Smooth muscle cell (in vitro differentiated cells): ENCODE measurements around the gene MBOAT7. TPM values are rescaled to one million over a fixed set of nuclear protein-coding genes. Genes with fewer than 3 reads are reported as not detected.
"Not testable (repeated sequence)": the region's sequence is repeated elsewhere in the genome, so short reads cannot be mapped to it uniquely, and the experiment has no call there.

Experiments used
- DNase-seq: peaks from one replicate; lab custom pipeline; 2025; ENCODE audit not compliant: unreplicated experiment; lab: John Stamatoyannopoulos, UW
- H2AFZ ChIP-seq: fragments of 200-600 bp; sonication (generic); 2 replicates; pipeline ENCODE4 v1.6.0; 2016; ENCODE audit warnings: antibody characterized with exemption, low read depth, mild to moderate bottlenecking
- H3F3A ChIP-seq: fragments of 200-600 bp; sonication (generic); 2 replicates; pipeline ENCODE4 v1.6.0; 2017; ENCODE audit warnings: antibody characterized with exemption, low read depth
- H3K27ac ChIP-seq: fragments of 200-600 bp; sonication (generic); 2 replicates; pipeline ENCODE4 v1.5.1; 2016; ENCODE audit warnings: low read depth, mild to moderate bottlenecking
- H3K27me3 ChIP-seq: fragments of 200-600 bp; sonication (generic); 2 replicates; pipeline ENCODE4 v1.6.1; 2016; ENCODE audit warnings: low read depth, mild to moderate bottlenecking
- H3K36me3 ChIP-seq: fragments of 200-600 bp; sonication (generic); 2 replicates; pipeline ENCODE4 v1.5.1; 2016; ENCODE audit warnings: low read depth
- H3K4me1 ChIP-seq: fragments of 200-600 bp; sonication (generic); 2 replicates; pipeline ENCODE4 v1.5.1; 2016; ENCODE audit warnings: low read depth
- H3K4me2 ChIP-seq: fragments of 200-600 bp; sonication (generic); 2 replicates; pipeline ENCODE4 v1.6.0; 2016; ENCODE audit warnings: mild to moderate bottlenecking
- H3K4me3 ChIP-seq: fragments of 200-600 bp; sonication (generic); 2 replicates; pipeline ENCODE4 v1.5.1; 2016; ENCODE audit warnings: mild to moderate bottlenecking
- H3K79me2 ChIP-seq: fragments of 200-600 bp; sonication (generic); 2 replicates; pipeline ENCODE4 v1.6.0; 2016; ENCODE audit warnings: low read depth, mild to moderate bottlenecking
- H3K9ac ChIP-seq: fragments of 200-600 bp; sonication (generic); 2 replicates; pipeline ENCODE4 v1.6.0; 2016; ENCODE audit warnings: low read depth
- H3K9me3 ChIP-seq: fragments of 200-600 bp; sonication (generic); replicated peaks from 2 replicates; pipeline ENCODE4 v1.5.1; 2016; ENCODE audit warnings: low read depth
- H4K20me1 ChIP-seq: fragments of 200-600 bp; sonication (generic); 2 replicates; pipeline ENCODE4 v1.6.0; 2016; ENCODE audit warnings: low read depth
- WGBS: methylation state at CpG from one replicate; pipeline ENCODE4 v1.1.7; 2016; ENCODE audit warnings: low lambda C conversion rate; 5-methylcytosine and 5-hydroxymethylcytosine counted together
- polyA plus RNA-seq: library from polyadenylated mRNA; unstranded; fragments of >200 nt; fragmentation: Nextera tagmentation; extraction: Ambion mirVana; gene quantifications from 2 replicates; pipeline ENCODE4 v1.2.1, GENCODE V29; 2016
- total RNA-seq: library from RNA; depleted of rRNA; stranded (reverse); fragments of >200 nt; gene quantifications from 2 replicates; pipeline ENCODE4 v1.2.3, GENCODE V29; 2014
- TF ChIP-seq, protein P1 (sequence below): fragments of 200-600 bp; sonication (generic); IDR thresholded peaks from 2 replicates; pipeline ENCODE4 v1.5.1; 2017; ENCODE audit warnings: borderline replicate concordance, mild to moderate bottlenecking, antibody characterized with exemption; ENCODE audit not compliant: insufficient read depth, poor library complexity, severe bottlenecking

MBOAT7 gene
- total and polyA plus RNA-seq, 2 experiments from 2014 or later = 106 to 110 TPM

GRCh38 chr19:54219702-54220101 lies 30.3 kb upstream of the MBOAT7 start:
- not testable (repeated sequence) for H3K4me3 ChIP-seq, H3K9ac ChIP-seq, H3K27ac ChIP-seq, H3K27me3 ChIP-seq, DNase-seq, H3K4me1 ChIP-seq, H2AFZ ChIP-seq, H3K4me2 ChIP-seq, H3K9me3 ChIP-seq, H3F3A ChIP-seq, H3K36me3 ChIP-seq, H3K79me2 ChIP-seq
- WGBS = 100% methylated on average over 1 of the region's 5 CpGs
- H4K20me1 ChIP-seq = peaks cover 17% of the 10 kb centered on the region

- Histone ChIP-seq H3K36me3 (no peaks in the 10 kb centered on the region), H3K27ac (no peak overlapping the region), H2AFZ (no peak overlapping the region), H3K4me2 (no peak overlapping the region), H3F3A (no peaks in the 10 kb centered on the region), H3K4me1 (no peaks in the 10 kb centered on the region), H3K9me3 (no peaks in the 10 kb centered on the region), H4K20me1 (peaks cover 17% of the 10 kb centered on the region), H3K79me2 (no peaks in the 10 kb centered on the region), H3K27me3 (no peaks in the 10 kb centered on the region), H3K4me3 (no peak overlapping the region), H3K9ac (no peak overlapping the region)
- 96% methylated on average over 27 of the region's 27 CpGs for WGBS
- TF ChIP-seq, protein P1, sequence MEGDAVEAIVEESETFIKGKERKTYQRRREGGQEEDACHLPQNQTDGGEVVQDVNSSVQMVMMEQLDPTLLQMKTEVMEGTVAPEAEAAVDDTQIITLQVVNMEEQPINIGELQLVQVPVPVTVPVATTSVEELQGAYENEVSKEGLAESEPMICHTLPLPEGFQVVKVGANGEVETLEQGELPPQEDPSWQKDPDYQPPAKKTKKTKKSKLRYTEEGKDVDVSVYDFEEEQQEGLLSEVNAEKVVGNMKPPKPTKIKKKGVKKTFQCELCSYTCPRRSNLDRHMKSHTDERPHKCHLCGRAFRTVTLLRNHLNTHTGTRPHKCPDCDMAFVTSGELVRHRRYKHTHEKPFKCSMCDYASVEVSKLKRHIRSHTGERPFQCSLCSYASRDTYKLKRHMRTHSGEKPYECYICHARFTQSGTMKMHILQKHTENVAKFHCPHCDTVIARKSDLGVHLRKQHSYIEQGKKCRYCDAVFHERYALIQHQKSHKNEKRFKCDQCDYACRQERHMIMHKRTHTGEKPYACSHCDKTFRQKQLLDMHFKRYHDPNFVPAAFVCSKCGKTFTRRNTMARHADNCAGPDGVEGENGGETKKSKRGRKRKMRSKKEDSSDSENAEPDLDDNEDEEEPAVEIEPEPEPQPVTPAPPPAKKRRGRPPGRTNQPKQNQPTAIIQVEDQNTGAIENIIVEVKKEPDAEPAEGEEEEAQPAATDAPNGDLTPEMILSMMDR = no peak
- DNase-seq = no peak
These were observed 29.7 kb upstream of the MBOAT7 start for GRCh38 chr19:54218960-54219661.

GRCh38 chr19:54218259-54218658 lies 28.9 kb upstream of the MBOAT7 start:
- DNase-seq = no peak
- Histone ChIP-seq H2AFZ (no peak overlapping the region), H3K27ac (no peak overlapping the region), H3K4me3 (no peak overlapping the region), H3K36me3 (no peaks in the 10 kb centered on the region), H3K9me3 (no peaks in the 10 kb centered on the region), H3K9ac (no peak overlapping the region), H3F3A (no peaks in the 10 kb centered on the region), H3K27me3 (no peaks in the 10 kb centered on the region), H4K20me1 (peaks cover 21% of the 10 kb centered on the region), H3K4me1 (no peaks in the 10 kb centered on the region), H3K4me2 (no peak overlapping the region), H3K79me2 (no peaks in the 10 kb centered on the region)
- TF ChIP-seq, protein P1 = no peak
- 89% methylated on average over 8 of the region's 8 CpGs for WGBS

GRCh38 chr19:54217517-54218247 lies 28.3 kb upstream of the MBOAT7 start:
- not testable (repeated sequence) for H3K4me2 ChIP-seq, DNase-seq, H3K79me2 ChIP-seq, H3K4me1 ChIP-seq, H3K9ac ChIP-seq, H3F3A ChIP-seq, H2AFZ ChIP-seq, H3K9me3 ChIP-seq, H3K27ac ChIP-seq, H3K27me3 ChIP-seq, H3K4me3 ChIP-seq, H3K36me3 ChIP-seq
- 78% methylated on average over 18 of the region's 20 CpGs for WGBS
- peaks cover 27% of the 10 kb centered on the region for H4K20me1 ChIP-seq
